IMR-90 (cell line): ENCODE measurements around the gene DTNA. TPM values are rescaled to one million over a fixed set of nuclear protein-coding genes. Genes with fewer than 3 reads are reported as not detected.

ENCODE experiments used
- ATAC-seq: fragments of 200-7000 bp; cut with Tn5 transposase; 2 replicates; pipeline ENCODE4 v1.9.1; 2020; ENCODE audit warnings: low read depth, mild to moderate bottlenecking, moderate library complexity
- BruUV-seq: library from RNA; stranded (reverse); fragments of 400-500 nt; replicated peaks from 2 replicates; lab custom pipeline; 2021; lab: Mats Ljungman, UMichigan
- CTCF ChIA-PET: fragments of 300-600 bp; formaldehyde crosslinking; extraction: SDS; loops from one replicate; lab custom pipeline; 2021; ENCODE audit warnings: antibody characterized with exemption; lab: Yijun Ruan, JAX
- POLR2A ChIA-PET: fragments of 300-600 bp; sonication (Branson Sonifier 250); formaldehyde crosslinking; loops from one replicate; lab custom pipeline; 2022; ENCODE audit warnings: antibody characterized with exemption; ENCODE audit not compliant: unreplicated experiment; lab: Charles Lee
- DNase-seq: peaks from one replicate; pipeline ENCODE4 v3.0.0; 2013
- H2AFZ ChIP-seq: replicated peaks from 2 replicates; pipeline ENCODE3; 2013; ENCODE audit warnings: low read length, mild to moderate bottlenecking; ENCODE audit not compliant: poor library complexity
- H2AK5ac ChIP-seq: 2 replicates; pipeline ENCODE4 v1.6.1; 2013; ENCODE audit warnings: low read depth, low read length, inconsistent platforms
- H2AK9ac ChIP-seq: replicated peaks from 2 replicates; pipeline ENCODE3; 2013; ENCODE audit warnings: mild to moderate bottlenecking, low read depth, low read length, moderate library complexity; ENCODE audit not compliant: poor library complexity
- H2BK120ac ChIP-seq: 2 replicates; pipeline ENCODE4 v1.6.1; 2013; ENCODE audit warnings: low read depth, low read length, inconsistent platforms
- H2BK15ac ChIP-seq: 3 replicates; pipeline ENCODE4 v1.6.1; 2013; ENCODE audit warnings: low read depth, low read length, inconsistent platforms
- H2BK20ac ChIP-seq: 2 replicates; pipeline ENCODE4 v1.6.1; 2013; ENCODE audit warnings: low read depth, mild to moderate bottlenecking, inconsistent platforms, low read length, moderate library complexity
- H2BK5ac ChIP-seq: 2 replicates; pipeline ENCODE4 v1.6.1; 2013; ENCODE audit warnings: mild to moderate bottlenecking, low read depth, low read length, inconsistent platforms; ENCODE audit not compliant: poor library complexity, severe bottlenecking
- H3K14ac ChIP-seq: replicated peaks from 2 replicates; pipeline ENCODE4 v1.6.1; 2013; ENCODE audit warnings: low read depth, low read length, inconsistent platforms
- H3K18ac ChIP-seq: 2 replicates; pipeline ENCODE4 v1.6.1; 2013; ENCODE audit warnings: low read depth, low read length, control low read depth
- H3K23ac ChIP-seq: 2 replicates; pipeline ENCODE4 v1.6.1; 2013; ENCODE audit warnings: low read depth, low read length, inconsistent platforms
- H3K27ac ChIP-seq: 2 replicates; pipeline ENCODE4 v1.5.1; 2013; ENCODE audit warnings: mild to moderate bottlenecking, control low read depth, low read length; ENCODE audit not compliant: insufficient read depth
- H3K27me3 ChIP-seq: 2 replicates; pipeline ENCODE4 v1.6.1; 2013; ENCODE audit warnings: low read length; ENCODE audit not compliant: control insufficient read depth, insufficient read depth
- H3K36me3 ChIP-seq: 2 replicates; pipeline ENCODE4 v1.6.1; 2013; ENCODE audit warnings: low read length, mixed read lengths; ENCODE audit not compliant: control insufficient read depth, insufficient read depth
- H3K4ac ChIP-seq: 2 replicates; pipeline ENCODE4 v1.6.1; 2013; ENCODE audit warnings: low read depth, low read length, inconsistent platforms
- H3K4me1 ChIP-seq: 2 replicates; pipeline ENCODE4 v1.6.1; 2013; ENCODE audit warnings: low read length, mixed read lengths; ENCODE audit not compliant: control insufficient read depth, insufficient read depth
- H3K4me2 ChIP-seq: 2 replicates; pipeline ENCODE4 v1.6.1; 2013; ENCODE audit warnings: low read depth, mild to moderate bottlenecking, control low read depth, low read length, moderate library complexity
- H3K4me3 ChIP-seq: 2 replicates; pipeline ENCODE4 v1.5.1; 2013; ENCODE audit warnings: low read depth, mild to moderate bottlenecking, control low read depth, low read length, moderate library complexity; ENCODE audit not compliant: insufficient read depth
- H3K56ac ChIP-seq: 2 replicates; pipeline ENCODE4 v1.6.1; 2013; ENCODE audit warnings: low read length, inconsistent platforms; ENCODE audit not compliant: insufficient read depth; ENCODE audit errors: extremely low read depth
- H3K79me1 ChIP-seq, 2 experiments: 2 replicates each; pipeline ENCODE4 v1.6.1; 2013; ENCODE audit warnings: low read length in 2 of 2, inconsistent platforms in 1 of 2, low read depth in 1 of 2
- H3K9ac ChIP-seq: 2 replicates; pipeline ENCODE4 v1.6.1; 2013; ENCODE audit warnings: low read depth, low read length, control low read depth
- H3K9me1 ChIP-seq: 2 replicates; pipeline ENCODE4 v1.6.1; 2013; ENCODE audit warnings: low read length, inconsistent platforms; ENCODE audit not compliant: insufficient read depth
- H3K9me3 ChIP-seq: 2 replicates; pipeline ENCODE4 v1.6.1; 2013; ENCODE audit warnings: low read length; ENCODE audit not compliant: control insufficient read depth, insufficient read depth
- H4K20me1 ChIP-seq: 2 replicates; pipeline ENCODE4 v1.6.1; 2013; ENCODE audit warnings: low read length, inconsistent platforms; ENCODE audit not compliant: insufficient read depth
- H4K5ac ChIP-seq: 2 replicates; pipeline ENCODE4 v1.6.1; 2013; ENCODE audit warnings: mild to moderate bottlenecking, low read depth, low read length, control low read depth
- H4K8ac ChIP-seq, 2 experiments: 2 replicates each; pipeline ENCODE4 v1.6.1; 2013; ENCODE audit warnings: low read depth in 2 of 2, low read length in 2 of 2, control low read depth in 1 of 2, inconsistent platforms in 1 of 2
- H4K91ac ChIP-seq: 2 replicates; pipeline ENCODE4 v1.6.1; 2013; ENCODE audit warnings: low read depth, low read length, inconsistent platforms; ENCODE audit not compliant: insufficient read depth
- BHLHE40 ChIP-seq: fragments of 150-350 bp; IDR thresholded peaks from 2 replicates; pipeline ENCODE4 v1.6.1; 2016; ENCODE audit warnings: mild to moderate bottlenecking, low read depth, low read length
- CEBPB ChIP-seq: IDR thresholded peaks from 2 replicates; pipeline ENCODE4 v1.6.1; 2012; ENCODE audit warnings: low read depth, low read length, improper control_type of control experiment
- CHD1 ChIP-seq: IDR thresholded peaks from 2 replicates; pipeline ENCODE4 v1.6.1; 2012; ENCODE audit warnings: low read depth, low read length, improper control_type of control experiment
- FOS ChIP-seq: fragments of 150-350 bp; IDR thresholded peaks from 2 replicates; pipeline ENCODE4 v1.6.1; 2016; ENCODE audit warnings: low read depth, low read length
- MAFK ChIP-seq: IDR thresholded peaks from 2 replicates; pipeline ENCODE4 v1.6.1; 2012; ENCODE audit warnings: low read depth, low read length, improper control_type of control experiment
- MAZ ChIP-seq: IDR thresholded peaks from 2 replicates; pipeline ENCODE4 v1.6.1; 2012; ENCODE audit warnings: low read depth, mild to moderate bottlenecking, low read length, improper control_type of control experiment, moderate library complexity, borderline replicate concordance
- MXI1 ChIP-seq: IDR thresholded peaks from 2 replicates; pipeline ENCODE4 v1.6.1; 2012; ENCODE audit warnings: low read depth, mild to moderate bottlenecking, low read length, moderate library complexity, borderline replicate concordance
- NFE2L2 ChIP-seq: fragments of 150-350 bp; IDR thresholded peaks from 2 replicates; pipeline ENCODE4 v1.6.1; 2016; ENCODE audit warnings: low read depth, mild to moderate bottlenecking, low read length
- POLR2A ChIP-seq: IDR thresholded peaks from 2 replicates; pipeline ENCODE4 v1.6.1; 2012; ENCODE audit warnings: mild to moderate bottlenecking, low read depth, low read length
- RAD21 ChIP-seq: IDR thresholded peaks from 2 replicates; pipeline ENCODE4 v1.6.1; 2012; ENCODE audit warnings: low read length, improper control_type of control experiment
- RCOR1 ChIP-seq: IDR thresholded peaks from 2 replicates; pipeline ENCODE4 v1.6.1; 2012; ENCODE audit warnings: mild to moderate bottlenecking, low read length, improper control_type of control experiment; ENCODE audit not compliant: insufficient replicate concordance
- RFX5 ChIP-seq: IDR thresholded peaks from 2 replicates; pipeline ENCODE4 v1.8.0; 2012; ENCODE audit warnings: low read depth, mild to moderate bottlenecking, low read length, moderate library complexity
- SMC3 ChIP-seq: fragments of 150-350 bp; IDR thresholded peaks from 2 replicates; pipeline ENCODE4 v1.6.1; 2016; ENCODE audit warnings: low read depth, mild to moderate bottlenecking, antibody characterized with exemption, low read length, moderate library complexity
- WGBS, 2 experiments: methylation state at CpG; one replicate each; pipeline versions ENCODE4 v1.1.5 to v1.1.7; 2013; ENCODE audit warnings: missing lambda C conversion rate in 2 of 2; ENCODE audit not compliant: insufficient read length in 1 of 2; ENCODE audit errors: extremely low coverage in 2 of 2; 5-methylcytosine and 5-hydroxymethylcytosine counted together
- dilution Hi-C: fragments of 300-500 bp; cut with HindIII; formaldehyde crosslinking; loops from one replicate; pipeline ENCODE4 v1.14.3; 2018; ENCODE audit warnings: low sequenced_read_pairs; ENCODE audit not compliant: unreplicated experiment
- in situ Hi-C: fragments of 300-500 bp; cut with MboI; formaldehyde crosslinking; loops from 3 replicates; pipeline ENCODE4 v1.14.3; 2019; ENCODE audit warnings: low sequenced_read_pairs, inconsistent platforms, mixed read lengths
- intact Hi-C: fragments of 100-400 bp; cut with micrococcal nuclease; formaldehyde crosslinking; loops from 2 replicates; pipeline ENCODE4 v1.10.0; 2022
- polyA plus RNA-seq, 3 experiments: library from polyadenylated mRNA; depleted of rRNA; stranded (reverse); fragments of >200 nt; gene quantifications; 2 replicates each; pipeline ENCODE4 v1.2.3, GENCODE V29; 2012; ENCODE audit warnings: low replicate concordance in 1 of 3
- total RNA-seq: library from RNA; depleted of rRNA; stranded (reverse); fragments of >200 nt; gene quantifications from 2 replicates; pipeline ENCODE4 v1.2.3, GENCODE V29; 2012
- TF ChIP-seq, protein P1 (sequence below): fragments of 150-350 bp; IDR thresholded peaks from 2 replicates; pipeline ENCODE4 v1.6.1; 2016; ENCODE audit warnings: low read depth, mild to moderate bottlenecking, low read length, moderate library complexity, borderline replicate concordance
- TF ChIP-seq, protein P2 (sequence below): conservative IDR thresholded peaks from 2 replicates; pipeline ENCODE4 v1.5.1; 2012; ENCODE audit warnings: mild to moderate bottlenecking, low read depth, low read length, improper control_type of control experiment
- TF ChIP-seq, protein P3 (sequence below): fragments of 150-350 bp; IDR thresholded peaks from 2 replicates; pipeline ENCODE4 v1.6.1; 2017; ENCODE audit warnings: mild to moderate bottlenecking, antibody characterized with exemption, low read length, low read depth

The DTNA gene
- total and polyA plus RNA-seq, 2 of the 4 experiments (the other 2 are of a cell fraction): 9.5 to 10.8 TPM

DNA sequence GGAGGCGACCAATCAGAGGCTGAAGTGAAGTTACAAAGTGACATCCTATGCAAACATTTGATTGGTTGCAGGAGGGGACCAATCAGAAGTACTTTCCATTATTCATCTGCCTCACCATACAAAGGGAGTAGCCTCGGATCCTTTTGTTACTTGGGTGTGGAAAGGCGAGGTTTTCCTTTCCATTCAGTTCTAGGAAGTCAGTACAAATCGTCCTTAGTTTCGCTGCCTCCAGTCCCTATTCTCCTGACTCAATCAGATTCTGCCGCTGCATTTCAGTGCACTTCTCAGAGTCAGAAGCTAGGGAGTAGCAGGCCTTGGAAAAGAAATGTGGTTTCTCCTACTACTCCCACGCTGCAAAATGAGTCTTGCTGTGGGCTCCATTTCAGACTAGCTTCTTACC is 149.4 kb downstream of the DTNA start:
- no peak overlapping the region for H3K4ac ChIP-seq

More for the DNA sequence above, 149.4 kb downstream of the DTNA start:
- no peak overlapping the region for H2BK5ac ChIP-seq
- no peak overlapping the region for H2BK15ac ChIP-seq
- intact Hi-C loops: no loop called here
- no peak overlapping the region for H3K14ac ChIP-seq
- H4K91ac ChIP-seq: no peak overlapping the region
- ATAC-seq (no peak), DNase-seq (no peak)
- H4K8ac ChIP-seq: no peak overlapping the region
- H3K27me3 ChIP-seq: peaks cover 4% of the 10 kb centered on the region
- no peak overlapping the region for H2AFZ ChIP-seq
- H3K23ac ChIP-seq: no peak overlapping the region
- H2BK20ac ChIP-seq: no peak overlapping the region
- H4K5ac ChIP-seq: no peak overlapping the region
- H2AK5ac ChIP-seq: no peak overlapping the region
- no peak overlapping the region for H3K56ac ChIP-seq
- H4K20me1 ChIP-seq: no peaks in the 10 kb centered on the region
- no peaks in the 10 kb centered on the region for H3K4me1 ChIP-seq
- TF ChIP-seq FOS: no peak
- TF ChIP-seq CEBPB: no peak
- TF ChIP-seq MAFK: no peak
- TF ChIP-seq BHLHE40: no peak
- TF ChIP-seq, protein P1, sequence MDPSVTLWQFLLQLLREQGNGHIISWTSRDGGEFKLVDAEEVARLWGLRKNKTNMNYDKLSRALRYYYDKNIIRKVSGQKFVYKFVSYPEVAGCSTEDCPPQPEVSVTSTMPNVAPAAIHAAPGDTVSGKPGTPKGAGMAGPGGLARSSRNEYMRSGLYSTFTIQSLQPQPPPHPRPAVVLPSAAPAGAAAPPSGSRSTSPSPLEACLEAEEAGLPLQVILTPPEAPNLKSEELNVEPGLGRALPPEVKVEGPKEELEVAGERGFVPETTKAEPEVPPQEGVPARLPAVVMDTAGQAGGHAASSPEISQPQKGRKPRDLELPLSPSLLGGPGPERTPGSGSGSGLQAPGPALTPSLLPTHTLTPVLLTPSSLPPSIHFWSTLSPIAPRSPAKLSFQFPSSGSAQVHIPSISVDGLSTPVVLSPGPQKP: no peak
- TF ChIP-seq RFX5: no peak
- TF ChIP-seq RAD21: no peak
- TF ChIP-seq SMC3: no peak
- no peak for TF ChIP-seq CHD1
- TF ChIP-seq RCOR1: no peak
- TF ChIP-seq, protein P2, sequence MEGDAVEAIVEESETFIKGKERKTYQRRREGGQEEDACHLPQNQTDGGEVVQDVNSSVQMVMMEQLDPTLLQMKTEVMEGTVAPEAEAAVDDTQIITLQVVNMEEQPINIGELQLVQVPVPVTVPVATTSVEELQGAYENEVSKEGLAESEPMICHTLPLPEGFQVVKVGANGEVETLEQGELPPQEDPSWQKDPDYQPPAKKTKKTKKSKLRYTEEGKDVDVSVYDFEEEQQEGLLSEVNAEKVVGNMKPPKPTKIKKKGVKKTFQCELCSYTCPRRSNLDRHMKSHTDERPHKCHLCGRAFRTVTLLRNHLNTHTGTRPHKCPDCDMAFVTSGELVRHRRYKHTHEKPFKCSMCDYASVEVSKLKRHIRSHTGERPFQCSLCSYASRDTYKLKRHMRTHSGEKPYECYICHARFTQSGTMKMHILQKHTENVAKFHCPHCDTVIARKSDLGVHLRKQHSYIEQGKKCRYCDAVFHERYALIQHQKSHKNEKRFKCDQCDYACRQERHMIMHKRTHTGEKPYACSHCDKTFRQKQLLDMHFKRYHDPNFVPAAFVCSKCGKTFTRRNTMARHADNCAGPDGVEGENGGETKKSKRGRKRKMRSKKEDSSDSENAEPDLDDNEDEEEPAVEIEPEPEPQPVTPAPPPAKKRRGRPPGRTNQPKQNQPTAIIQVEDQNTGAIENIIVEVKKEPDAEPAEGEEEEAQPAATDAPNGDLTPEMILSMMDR: no peak
- no peak for TF ChIP-seq NFE2L2
- no peak for TF ChIP-seq POLR2A
- TF ChIP-seq, protein P3, sequence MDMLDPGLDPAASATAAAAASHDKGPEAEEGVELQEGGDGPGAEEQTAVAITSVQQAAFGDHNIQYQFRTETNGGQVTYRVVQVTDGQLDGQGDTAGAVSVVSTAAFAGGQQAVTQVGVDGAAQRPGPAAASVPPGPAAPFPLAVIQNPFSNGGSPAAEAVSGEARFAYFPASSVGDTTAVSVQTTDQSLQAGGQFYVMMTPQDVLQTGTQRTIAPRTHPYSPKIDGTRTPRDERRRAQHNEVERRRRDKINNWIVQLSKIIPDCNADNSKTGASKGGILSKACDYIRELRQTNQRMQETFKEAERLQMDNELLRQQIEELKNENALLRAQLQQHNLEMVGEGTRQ: no peak
- no peak for TF ChIP-seq MAZ
- TF ChIP-seq MXI1: no peak
- no peak overlapping the region for H3K4me2 ChIP-seq
- no TSS peak for BruUV-seq
- H3K36me3 ChIP-seq: no peaks in the 10 kb centered on the region
- no peaks in the 10 kb centered on the region for H3K9me1 ChIP-seq
- no CpG with 5 or more reads among the region's 7 CpGs for WGBS, 2 experiments
- no peak overlapping the region for H2BK120ac ChIP-seq
- H3K9me3 ChIP-seq: no peaks in the 10 kb centered on the region
- CTCF ChIA-PET: interaction anchor here (0.6 kb wide), 2 partner anchors 72 to 261 kb away, joined by 3 read pairs; no protein-coding TSS in a partner anchor
- POLR2A ChIA-PET: no interaction called here
- no peaks in the 10 kb centered on the region for H3K79me1 ChIP-seq
- no peak overlapping the region for H3K27ac ChIP-seq
- H2AK9ac ChIP-seq: no peak overlapping the region
- H3K9ac ChIP-seq: no peak overlapping the region
- dilution Hi-C loops: no loop called here
- no peak overlapping the region for H3K4me3 ChIP-seq
- H3K18ac ChIP-seq: no peak overlapping the region
- in situ Hi-C loops: no loop called here
